Tibial artery (tissue), 4 donors: Measurements from ENCODE around the gene PHLDA1.

ENCODE experiments used
- DNase-seq, 2 donors: peaks; one replicate each; pipeline ENCODE4 v3.0.0-alpha.2; 2019
- H3K27ac ChIP-seq, 2 donors: fragments of 200-600 bp; sonication (generic) in 1 of 2; 1 replicate in 1 of 2; 2 replicates in 1 of 2; pipeline ENCODE4 v1.5.1; 2018 to 2019; ENCODE audit warnings: mild to moderate bottlenecking in 1 of 2
- H3K27me3 ChIP-seq, 2 donors: fragments of 200-600 bp; sonication (generic) in 1 of 2; one replicate each; pipeline versions ENCODE4 v1.5.1 to v1.6.0; 2016 to 2019
- H3K36me3 ChIP-seq, 3 donors: fragments of 200-600 bp; sonication (generic) in 2 of 3; one replicate each; pipeline ENCODE4 v1.5.1; 2016 to 2019; ENCODE audit warnings: mild to moderate bottlenecking in 2 of 3
- H3K4me1 ChIP-seq, 4 donors: fragments of 200-600 bp; sonication (generic) in 2 of 4; 1 replicate in 3 of 4; 2 replicates in 1 of 4; pipeline ENCODE4 v1.5.1; 2016 to 2019
- H3K4me3 ChIP-seq, 2 donors: fragments of 200-600 bp; sonication (generic) in 1 of 2; 1 replicate in 1 of 2; 2 replicates in 1 of 2; pipeline ENCODE4 v1.5.1; 2018 to 2019; ENCODE audit warnings: mild to moderate bottlenecking in 2 of 2
- H3K9me3 ChIP-seq, 3 donors: fragments of 200-600 bp; sonication (generic) in 1 of 3; one replicate each; pipeline ENCODE4 v1.5.1; 2016 to 2019
- CTCF ChIP-seq, 2 experiments: fragments of 200-600 bp in 1 of 2; fragments of 450-650 bp in 1 of 2; IDR thresholded peaks; one replicate each; pipeline ENCODE4 v1.5.1; 2017 to 2019; ENCODE audit warnings: antibody characterized with exemption in 2 of 2, mild to moderate bottlenecking in 1 of 2, moderate library complexity in 1 of 2
- intact Hi-C: fragments of 100-400 bp; cut with DNase I; formaldehyde crosslinking; loops from one replicate; pipeline ENCODE4 v1.15.0; 2023; ENCODE audit warnings: low total_unique reads

PHLDA1 gene

GRCh38 chr12:75977590-75977951 lies 54.0 kb downstream of the PHLDA1 start:
- intact Hi-C loops, result no loop called here
- DNase-seq, result no peak

GRCh38 chr12:75976913-75977312 lies 54.7 kb downstream of the PHLDA1 start:
- Histone ChIP-seq H3K9me3 (no peaks in the 10 kb centered on the region), H3K27ac (peak overlapping the region; percentile 54 to 64), H3K4me1 (peaks cover 0 to 41% (median 21%) of the 10 kb centered on the region in 4 donors), H3K27me3 (no peaks in the 10 kb centered on the region), H3K36me3 (no peaks in the 10 kb centered on the region), H3K4me3 (no peak overlapping the region)
- intact Hi-C loops, result no loop called here
- no peak for TF ChIP-seq CTCF (IDR thresholded peaks at IDR 0.05)
- no peak for DNase-seq

More at GRCh38 chr12:75977590-75977951, 54.0 kb downstream of the PHLDA1 start:
- no peaks in the 10 kb centered on the region for H3K27me3 ChIP-seq
- peak overlapping the region; percentile 54 to 64 for H3K27ac ChIP-seq
- TF ChIP-seq CTCF (IDR thresholded peaks at IDR 0.05), result no peak
- no peaks in the 10 kb centered on the region for H3K9me3 ChIP-seq
- no peak overlapping the region for H3K4me3 ChIP-seq
- H3K36me3 ChIP-seq, result no peaks in the 10 kb centered on the region
- H3K4me1 ChIP-seq, result peaks cover 0 to 48% (median 26%) of the 10 kb centered on the region in 4 donors

GRCh38 chr12:75976113-75976512 lies 55.5 kb downstream of the PHLDA1 start:
- Histone ChIP-seq H3K9me3 (no peaks in the 10 kb centered on the region), H3K4me1 (peaks cover 0 to 33% (median 16%) of the 10 kb centered on the region in 4 donors), H3K27me3 (no peaks in the 10 kb centered on the region), H3K4me3 (no peak overlapping the region), H3K27ac (peak overlapping the region in 1 of 2 donors; percentile 0), H3K36me3 (no peaks in the 10 kb centered on the region)
- intact Hi-C loops, result no loop called here
- TF ChIP-seq CTCF (IDR thresholded peaks at IDR 0.05), result no peak
- no peak for DNase-seq

- DNase-seq, result no peak
- H3K27ac ChIP-seq, result peak overlapping the region in 1 of 2 donors; percentile 0
- H3K27me3 ChIP-seq, result no peaks in the 10 kb centered on the region
- H3K4me1 ChIP-seq, result peaks cover 0 to 33% (median 16%) of the 10 kb centered on the region in 4 donors
- no peak overlapping the region for H3K4me3 ChIP-seq
- H3K36me3 ChIP-seq, result no peaks in the 10 kb centered on the region
- no peak for TF ChIP-seq CTCF (IDR thresholded peaks at IDR 0.05)
- intact Hi-C loops, result no loop called here
- H3K9me3 ChIP-seq, result no peaks in the 10 kb centered on the region
Measured at GRCh38 chr12:75975702-75976101, 55.9 kb downstream of the PHLDA1 start.
